ENCODE results near the gene TSSK1B. TPM values are rescaled to one million over a fixed set of nuclear protein-coding genes. Genes with fewer than 3 reads are reported as not detected.
"Not testable (repeated sequence)": the region's sequence is repeated elsewhere in the genome, so short reads cannot be mapped to it uniquely, and the experiment has no call there.

The TSSK1B gene
- total and polyA plus RNA-seq, 7 donors = not detected

DNA sequence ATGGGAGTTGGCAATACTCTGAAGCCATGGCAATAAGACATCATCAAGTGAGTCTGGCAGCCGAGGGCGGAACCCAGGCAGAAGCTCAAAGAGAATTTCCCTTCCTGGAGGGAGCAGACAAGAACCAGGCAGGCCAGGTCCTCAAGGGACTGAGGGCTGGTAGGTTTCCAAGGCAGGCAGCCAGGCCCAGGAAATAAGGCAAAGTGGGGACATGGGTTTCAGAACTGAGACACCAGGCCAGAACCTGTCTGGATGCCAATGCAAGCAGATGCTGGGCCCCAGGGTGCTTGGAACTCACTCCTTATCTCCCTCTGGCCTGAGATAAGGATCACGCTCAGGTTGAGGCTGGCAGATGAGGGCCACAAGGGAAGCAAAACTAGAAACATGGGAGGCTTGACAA lies 8.9 kb downstream of the TSSK1B start:
- intact Hi-C loops (cut with DNase I) = no loop called here

DNA sequence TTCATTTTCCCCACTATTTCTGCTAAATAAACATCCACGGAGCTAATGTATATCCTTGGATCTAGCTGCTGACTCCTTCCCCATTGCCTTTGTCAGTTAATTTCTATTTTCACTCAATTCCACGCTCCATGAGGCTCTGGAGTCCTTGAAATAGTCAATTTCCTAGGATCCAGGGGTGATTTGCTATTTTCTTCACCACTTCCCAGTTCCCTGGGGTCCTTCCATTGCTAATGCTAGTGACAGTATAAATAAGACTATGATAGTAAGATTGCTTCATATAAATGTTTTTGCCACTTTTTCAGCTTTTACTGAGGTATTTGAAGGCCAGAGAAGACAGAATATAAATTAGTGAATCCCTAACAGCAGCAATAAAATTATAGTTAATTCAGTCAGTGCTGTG lies 13.1 kb downstream of the TSSK1B start:
- DNase-seq = no peak
- no peak overlapping the region for H3K4me3 ChIP-seq
- no peaks in the 10 kb centered on the region for H3K27me3 ChIP-seq (ENCODE audit: insufficient read depth in 3 of 3, low read length in 2 of 3)
- no peaks in the 10 kb centered on the region for H3K4me1 ChIP-seq
- intact Hi-C loops (cut with DNase I) = no loop called here
- H3K36me3 ChIP-seq (ENCODE audit: insufficient read depth in 1 of 2, low read depth in 1 of 2) = no peaks in the 10 kb centered on the region
- no peak overlapping the region for H3K27ac ChIP-seq
- TF ChIP-seq CTCF (IDR thresholded peaks at IDR 0.05) = no peak
- WGBS, 3 donors = 76 to 92% (median 84%) methylated on average over 2 of the region's 2 CpGs
- ATAC-seq = no peak
- H3K9me3 ChIP-seq = no peaks in the 10 kb centered on the region

More for the DNA sequence above, 8.9 kb downstream of the TSSK1B start:
- Histone ChIP-seq H3K36me3 (ENCODE audit: insufficient read depth in 1 of 2, low read depth in 1 of 2) (no peaks in the 10 kb centered on the region), H3K27ac (no peak overlapping the region), H3K4me1 (no peaks in the 10 kb centered on the region), H3K9me3 (no peaks in the 10 kb centered on the region), H3K27me3 (ENCODE audit: insufficient read depth in 3 of 3, low read length in 2 of 3) (no peaks in the 10 kb centered on the region), H3K4me3 (no peak overlapping the region)
- DNase-seq (no peak), ATAC-seq (no peak)
- no peak for TF ChIP-seq CTCF (IDR thresholded peaks at IDR 0.05)
- WGBS, 3 donors = 65 to 91% (median 75%) methylated on average over 3 of the region's 3 CpGs

DNA sequence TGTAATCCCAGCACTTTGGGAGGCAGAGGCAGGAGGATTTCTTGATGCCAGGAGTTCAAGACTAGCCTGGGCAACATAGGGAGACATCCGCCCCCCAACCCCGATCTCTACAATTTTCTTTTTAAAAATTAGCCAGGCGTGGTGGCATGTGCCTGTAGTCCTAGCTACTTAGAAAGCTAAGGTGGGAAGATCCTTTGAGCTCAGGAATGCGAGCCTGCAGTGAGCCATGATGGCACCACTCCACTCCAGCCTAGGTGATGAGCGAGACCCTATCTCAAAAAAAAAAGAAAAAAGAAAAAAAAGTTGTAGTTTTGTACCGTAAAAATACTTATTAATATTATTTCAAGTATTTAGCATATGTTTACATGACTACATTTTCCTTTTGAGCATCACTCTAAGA lies 29.3 kb downstream of the TSSK1B start:
- no peaks in the 10 kb centered on the region for H3K4me1 ChIP-seq
- no peaks in the 10 kb centered on the region for H3K36me3 ChIP-seq (ENCODE audit: insufficient read depth in 1 of 2, low read depth in 1 of 2)
- no peaks in the 10 kb centered on the region for H3K9me3 ChIP-seq
- no peak overlapping the region for H3K4me3 ChIP-seq
- TF ChIP-seq CTCF (IDR thresholded peaks at IDR 0.05) = no peak
- no peak overlapping the region for H3K27ac ChIP-seq
- intact Hi-C loops (cut with DNase I) = no loop called here
- ATAC-seq (no peak), DNase-seq (no peak)
- 87 to 91% (median 89%) methylated on average over 6 of the region's 6 CpGs for WGBS, 3 donors
- no peaks in the 10 kb centered on the region for H3K27me3 ChIP-seq (ENCODE audit: insufficient read depth in 3 of 3, low read length in 2 of 3)

DNA sequence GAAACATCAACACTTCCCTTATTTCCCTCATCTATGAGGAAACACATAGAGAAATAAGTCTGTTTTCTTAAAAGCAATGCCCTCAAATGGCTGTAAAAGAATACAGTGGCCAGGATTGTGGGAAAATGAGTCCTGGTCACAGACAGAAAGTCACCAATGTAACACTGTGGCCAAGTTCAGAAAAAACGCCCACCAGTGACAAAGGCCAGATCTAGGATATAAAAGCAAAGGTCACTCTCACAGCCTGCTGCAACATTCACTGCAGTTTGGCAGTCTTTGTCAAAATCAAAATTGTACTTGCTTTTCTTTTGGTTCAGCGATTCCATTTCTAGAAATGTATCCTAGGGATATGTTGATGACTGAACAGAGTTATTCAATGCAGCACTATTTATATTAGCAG lies 30.5 kb downstream of the TSSK1B start:
- Histone ChIP-seq H3K27ac (no peak overlapping the region), H3K27me3 (ENCODE audit: insufficient read depth in 3 of 3, low read length in 2 of 3) (no peaks in the 10 kb centered on the region), H3K9me3 (no peaks in the 10 kb centered on the region), H3K4me3 (no peak overlapping the region), H3K36me3 (ENCODE audit: insufficient read depth in 1 of 2, low read depth in 1 of 2) (no peaks in the 10 kb centered on the region), H3K4me1 (no peaks in the 10 kb centered on the region)
- WGBS, 3 donors = 63 to 85% (median 77%) methylated on average over 2 of the region's 2 CpGs
- TF ChIP-seq CTCF (IDR thresholded peaks at IDR 0.05) = no peak
- DNase-seq (no peak), ATAC-seq (no peak)
- intact Hi-C loops (cut with DNase I) = no loop called here

GRCh38 chr5:113397986-113398385 lies 36.8 kb downstream of the TSSK1B start:
- not testable (repeated sequence) for H3K4me3 ChIP-seq; H3K27me3 ChIP-seq (ENCODE audit: insufficient read depth in 3 of 3, low read length in 2 of 3); H3K4me1 ChIP-seq; H3K27ac ChIP-seq; DNase-seq; ATAC-seq; H3K36me3 ChIP-seq (ENCODE audit: insufficient read depth in 1 of 2, low read depth in 1 of 2); H3K9me3 ChIP-seq
- intact Hi-C loops (cut with DNase I) = loop anchor here in 1 of 2 donors (10.0 kb wide), 1 partner anchor 97 kb away; no protein-coding TSS in a partner anchor
- WGBS, 3 donors = 47 to 52% (median 51%) methylated on average over 4 of the region's 4 CpGs

All from psoas muscle (tissue), 8 donors.